SK-N-SH (cell line): Measurements from ENCODE around the gene CYP51A1. TPM values are rescaled to one million over a fixed set of nuclear protein-coding genes. Genes with fewer than 3 reads are reported as not detected.
"Not testable (repeated sequence)": the region's sequence is repeated elsewhere in the genome, so short reads cannot be mapped to it uniquely, and the experiment has no call there.

Source experiments
- CTCF ChIA-PET: fragments of 300-600, 350-600 bp; formaldehyde crosslinking; extraction: SDS; loops from one replicate; lab custom pipeline; 2021; lab: Yijun Ruan, JAX
- POLR2A ChIA-PET: fragments of 350-600 bp; sonication (Branson Sonifier 250); formaldehyde crosslinking; extraction: SDS; loops from one replicate; lab custom pipeline; 2020; ENCODE audit warnings: antibody characterized with exemption, inconsistent platforms; lab: Yijun Ruan, JAX
- DNase-seq: peaks from one replicate; pipeline ENCODE4 v3.0.0; 2012
- H2AFZ ChIP-seq: fragments of 200-600 bp; sonication (generic); 2 replicates; pipeline ENCODE4 v1.8.1; 2016; ENCODE audit warnings: antibody characterized with exemption, mild to moderate bottlenecking, low read depth
- H3F3A ChIP-seq: fragments of 200-600 bp; sonication (generic); replicated peaks from 2 replicates; pipeline ENCODE3; 2016; ENCODE audit warnings: antibody characterized with exemption, mild to moderate bottlenecking; ENCODE audit not compliant: insufficient read depth
- H3K27ac ChIP-seq, 2 experiments: fragments of 200-500 bp in 1 of 2; fragments of 200-600 bp in 1 of 2; sonication (Bioruptor generic) in 1 of 2; sonication (generic), shearing (Covaris generic) in 1 of 2; 2 replicates each; pipeline versions ENCODE4 v1.5.1 to v1.6.1; 2014 to 2016; ENCODE audit warnings: low read depth in 2 of 2, inconsistent platforms in 1 of 2, low read length in 1 of 2, mild to moderate bottlenecking in 1 of 2, mixed read lengths in 1 of 2
- H3K27me3 ChIP-seq: fragments of 200-600 bp; sonication (generic), shearing (Covaris generic); 2 replicates; pipeline ENCODE4 v1.6.1; 2016; ENCODE audit warnings: mixed run types; ENCODE audit not compliant: insufficient read depth
- H3K36me3 ChIP-seq, 2 experiments: fragments of 200-500 bp in 1 of 2; fragments of 200-600 bp in 1 of 2; sonication (Bioruptor generic) in 1 of 2; sonication (generic) in 1 of 2; replicated peaks in 1 of 2; 2 replicates each; pipeline versions ENCODE3 to v1.5.1; 2014 to 2016; ENCODE audit warnings: low read length in 1 of 2, mild to moderate bottlenecking in 1 of 2; ENCODE audit not compliant: insufficient read depth in 2 of 2, control insufficient read depth in 1 of 2
- H3K4me1 ChIP-seq, 2 experiments: fragments of 200-500 bp in 1 of 2; fragments of 200-600 bp in 1 of 2; sonication (Bioruptor generic) in 1 of 2; sonication (generic), shearing (Covaris generic) in 1 of 2; 2 replicates each; pipeline versions ENCODE4 v1.5.1 to v1.6.1; 2014 to 2016; ENCODE audit warnings: low read depth in 1 of 2, low read length in 1 of 2, mixed run types in 1 of 2; ENCODE audit not compliant: insufficient read depth in 2 of 2, control insufficient read depth in 1 of 2
- H3K4me2 ChIP-seq: fragments of 200-600 bp; sonication (generic), shearing (Covaris generic); 2 replicates; pipeline ENCODE4 v1.6.1; 2017; ENCODE audit warnings: mixed run types
- H3K4me3 ChIP-seq, 2 experiments: fragments of 200-500 bp in 1 of 2; fragments of 200-600 bp in 1 of 2; sonication (Bioruptor generic) in 1 of 2; sonication (generic), shearing (Covaris generic) in 1 of 2; 2 replicates each; pipeline versions ENCODE4 v1.5.1 to v1.8.1; 2014 to 2016; ENCODE audit warnings: low read depth in 2 of 2, inconsistent platforms in 1 of 2, low read length in 1 of 2, mild to moderate bottlenecking in 1 of 2, mixed read lengths in 1 of 2, moderate library complexity in 1 of 2
- H3K79me2 ChIP-seq: fragments of 200-600 bp; sonication (generic); 2 replicates; pipeline ENCODE4 v1.8.1; 2017; ENCODE audit warnings: mild to moderate bottlenecking; ENCODE audit not compliant: insufficient read depth
- H3K9ac ChIP-seq: fragments of 200-600 bp; sonication (generic); 2 replicates; pipeline ENCODE4 v1.6.1; 2017; ENCODE audit warnings: mixed run types
- H3K9me2 ChIP-seq: fragments of 200-600 bp; sonication (generic); 2 replicates; pipeline ENCODE4 v1.6.1; 2017; ENCODE audit warnings: mixed run types
- H3K9me3 ChIP-seq: fragments of 200-600 bp; sonication (generic); 2 replicates; pipeline ENCODE4 v1.6.1; 2017; ENCODE audit warnings: mixed run types, mild to moderate bottlenecking, moderate library complexity
- H4K20me1 ChIP-seq: fragments of 200-600 bp; sonication (generic); 2 replicates; pipeline ENCODE4 v1.6.1; 2017; ENCODE audit warnings: mild to moderate bottlenecking, mixed run types; ENCODE audit not compliant: insufficient read depth
- ELF1 ChIP-seq: IDR thresholded peaks from 2 replicates; pipeline ENCODE4 v1.4.0; 2012
- FOSL2 ChIP-seq: IDR thresholded peaks from 2 replicates; pipeline ENCODE4 v1.4.0; 2012; ENCODE audit warnings: low read depth, mild to moderate bottlenecking, moderate library complexity, borderline replicate concordance
- FOXJ3 ChIP-seq: sonication (generic); formaldehyde crosslinking; IDR thresholded peaks from 2 replicates; pipeline ENCODE4 v1.5.1; 2020; ENCODE audit warnings: mild to moderate bottlenecking, missing genetic modification reagents
- FOXM1 ChIP-seq: IDR thresholded peaks from 2 replicates; pipeline ENCODE4 v1.4.0; 2012; ENCODE audit warnings: low read depth, mild to moderate bottlenecking
- GABPA ChIP-seq: IDR thresholded peaks from 2 replicates; pipeline ENCODE4 v1.4.0; 2012; ENCODE audit warnings: low read depth, mild to moderate bottlenecking
- GATA2 ChIP-seq: sonication (generic); formaldehyde crosslinking; IDR thresholded peaks from 2 replicates; pipeline ENCODE4 v1.5.0; 2020; ENCODE audit warnings: mild to moderate bottlenecking, missing genetic modification reagents
- JUND ChIP-seq: IDR thresholded peaks from 2 replicates; pipeline ENCODE4 v1.4.0; 2012
- MAX ChIP-seq: IDR thresholded peaks from 2 replicates; pipeline ENCODE4 v1.4.0; 2012; ENCODE audit warnings: low read depth
- MEF2A ChIP-seq: IDR thresholded peaks from 2 replicates; pipeline ENCODE4 v1.4.0; 2012; ENCODE audit warnings: low read depth, borderline replicate concordance
- MXI1 ChIP-seq: IDR thresholded peaks from 2 replicates; pipeline ENCODE4 v1.6.1; 2012; ENCODE audit warnings: mild to moderate bottlenecking, low read depth, low read length, improper control_type of control experiment
- NRF1 ChIP-seq: IDR thresholded peaks from 2 replicates; pipeline ENCODE4 v1.6.1; 2012; ENCODE audit warnings: low read depth, mild to moderate bottlenecking, low read length
- POLR2AphosphoS5 ChIP-seq: IDR thresholded peaks from 2 replicates; pipeline ENCODE4 v1.6.1; 2012; ENCODE audit warnings: low read depth, low read length
- RAD21 ChIP-seq: IDR thresholded peaks from 2 replicates; pipeline ENCODE4 v1.6.1; 2012; ENCODE audit warnings: mild to moderate bottlenecking, low read length
- RCOR1 ChIP-seq: fragments of 150-350 bp; IDR thresholded peaks from 2 replicates; pipeline ENCODE4 v1.6.1; 2017; ENCODE audit warnings: antibody characterized with exemption, low read length
- RFX5 ChIP-seq: IDR thresholded peaks from 2 replicates; pipeline ENCODE4 v1.6.1; 2012; ENCODE audit warnings: mild to moderate bottlenecking, improper control_type of control experiment, low read length
- SIN3A ChIP-seq: IDR thresholded peaks from 2 replicates; pipeline ENCODE4 v1.6.1; 2012; ENCODE audit warnings: low read depth, mild to moderate bottlenecking, low read length, moderate library complexity, borderline replicate concordance
- SMC3 ChIP-seq: IDR thresholded peaks from 2 replicates; pipeline ENCODE4 v1.6.1; 2012; ENCODE audit warnings: low read depth, low read length, improper control_type of control experiment
- TAF1 ChIP-seq: IDR thresholded peaks from 2 replicates; pipeline ENCODE4 v1.6.1; 2012; ENCODE audit warnings: low read depth, mild to moderate bottlenecking, low read length, moderate library complexity, borderline replicate concordance
- TCF12 ChIP-seq: IDR thresholded peaks from 2 replicates; pipeline ENCODE4 v1.4.0; 2012
- YY1 ChIP-seq: IDR thresholded peaks from 2 replicates; pipeline ENCODE4 v1.4.0; 2012; ENCODE audit warnings: low read depth, mild to moderate bottlenecking
- WGBS: methylation state at CpG from one replicate; pipeline ENCODE4 v1.1.6; 2017; ENCODE audit warnings: low lambda C conversion rate; 5-methylcytosine and 5-hydroxymethylcytosine counted together
- polyA plus RNA-seq, 3 experiments: library from polyadenylated mRNA; depleted of rRNA; stranded (reverse); fragments of >200 nt; gene quantifications; 2 replicates each; pipeline ENCODE4 v1.2.3, GENCODE V29; 2012
- TF ChIP-seq, protein P1 (sequence below): IDR thresholded peaks from 2 replicates; pipeline ENCODE4 v1.6.1; 2012; ENCODE audit warnings: mild to moderate bottlenecking, low read depth, low read length, moderate library complexity
- TF ChIP-seq, protein P2 (sequence below): IDR thresholded peaks from 2 replicates; pipeline ENCODE4 v1.4.0; 2012; ENCODE audit warnings: low read depth, borderline replicate concordance

The CYP51A1 gene
- polyA plus RNA-seq, 1 of the 3 experiments (the other 2 are of a cell fraction) = 4.7 TPM

- POLR2A ChIA-PET = no interaction called here
- no peaks in the 10 kb centered on the region for H3K4me1 ChIP-seq
- H3K4me2 ChIP-seq = no peak overlapping the region
These were observed 42.1 kb downstream of the CYP51A1 start for GRCh38 chr7:92092210-92092609.

GRCh38 chr7:92088266-92088665, 46.0 kb downstream of the CYP51A1 start:
- TF ChIP-seq, protein P1, sequence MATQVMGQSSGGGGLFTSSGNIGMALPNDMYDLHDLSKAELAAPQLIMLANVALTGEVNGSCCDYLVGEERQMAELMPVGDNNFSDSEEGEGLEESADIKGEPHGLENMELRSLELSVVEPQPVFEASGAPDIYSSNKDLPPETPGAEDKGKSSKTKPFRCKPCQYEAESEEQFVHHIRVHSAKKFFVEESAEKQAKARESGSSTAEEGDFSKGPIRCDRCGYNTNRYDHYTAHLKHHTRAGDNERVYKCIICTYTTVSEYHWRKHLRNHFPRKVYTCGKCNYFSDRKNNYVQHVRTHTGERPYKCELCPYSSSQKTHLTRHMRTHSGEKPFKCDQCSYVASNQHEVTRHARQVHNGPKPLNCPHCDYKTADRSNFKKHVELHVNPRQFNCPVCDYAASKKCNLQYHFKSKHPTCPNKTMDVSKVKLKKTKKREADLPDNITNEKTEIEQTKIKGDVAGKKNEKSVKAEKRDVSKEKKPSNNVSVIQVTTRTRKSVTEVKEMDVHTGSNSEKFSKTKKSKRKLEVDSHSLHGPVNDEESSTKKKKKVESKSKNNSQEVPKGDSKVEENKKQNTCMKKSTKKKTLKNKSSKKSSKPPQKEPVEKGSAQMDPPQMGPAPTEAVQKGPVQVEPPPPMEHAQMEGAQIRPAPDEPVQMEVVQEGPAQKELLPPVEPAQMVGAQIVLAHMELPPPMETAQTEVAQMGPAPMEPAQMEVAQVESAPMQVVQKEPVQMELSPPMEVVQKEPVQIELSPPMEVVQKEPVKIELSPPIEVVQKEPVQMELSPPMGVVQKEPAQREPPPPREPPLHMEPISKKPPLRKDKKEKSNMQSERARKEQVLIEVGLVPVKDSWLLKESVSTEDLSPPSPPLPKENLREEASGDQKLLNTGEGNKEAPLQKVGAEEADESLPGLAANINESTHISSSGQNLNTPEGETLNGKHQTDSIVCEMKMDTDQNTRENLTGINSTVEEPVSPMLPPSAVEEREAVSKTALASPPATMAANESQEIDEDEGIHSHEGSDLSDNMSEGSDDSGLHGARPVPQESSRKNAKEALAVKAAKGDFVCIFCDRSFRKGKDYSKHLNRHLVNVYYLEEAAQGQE = no peak
- TF ChIP-seq MEF2A (no peak), FOSL2 (no peak), RAD21 (no peak), TAF1 (no peak), RFX5 (no peak), TCF12 (no peak), SIN3A (no peak), NRF1 (no peak), FOXJ3 (no peak), ELF1 (no peak), MAX (no peak), YY1 (no peak)
- TF ChIP-seq, protein P2, sequence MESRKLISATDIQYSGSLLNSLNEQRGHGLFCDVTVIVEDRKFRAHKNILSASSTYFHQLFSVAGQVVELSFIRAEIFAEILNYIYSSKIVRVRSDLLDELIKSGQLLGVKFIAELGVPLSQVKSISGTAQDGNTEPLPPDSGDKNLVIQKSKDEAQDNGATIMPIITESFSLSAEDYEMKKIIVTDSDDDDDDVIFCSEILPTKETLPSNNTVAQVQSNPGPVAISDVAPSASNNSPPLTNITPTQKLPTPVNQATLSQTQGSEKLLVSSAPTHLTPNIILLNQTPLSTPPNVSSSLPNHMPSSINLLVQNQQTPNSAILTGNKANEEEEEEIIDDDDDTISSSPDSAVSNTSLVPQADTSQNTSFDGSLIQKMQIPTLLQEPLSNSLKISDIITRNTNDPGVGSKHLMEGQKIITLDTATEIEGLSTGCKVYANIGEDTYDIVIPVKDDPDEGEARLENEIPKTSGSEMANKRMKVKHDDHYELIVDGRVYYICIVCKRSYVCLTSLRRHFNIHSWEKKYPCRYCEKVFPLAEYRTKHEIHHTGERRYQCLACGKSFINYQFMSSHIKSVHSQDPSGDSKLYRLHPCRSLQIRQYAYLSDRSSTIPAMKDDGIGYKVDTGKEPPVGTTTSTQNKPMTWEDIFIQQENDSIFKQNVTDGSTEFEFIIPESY = no peak
- peaks cover 73 to 96% of the 10 kb centered on the region in 2 experiments for H3K36me3 ChIP-seq
- CTCF ChIA-PET = interaction anchor here (1.0 kb wide), 1 partner anchor 8 kb away, joined by 3 read pairs; no protein-coding TSS in a partner anchor
- H3K9me3 ChIP-seq = no peaks in the 10 kb centered on the region; the same call in 1 of the 2 replicates
- H3K9ac ChIP-seq = no peak overlapping the region
- 94% methylated on average over 1 of the region's 1 CpG for WGBS
- H3K27ac ChIP-seq = no peak overlapping the region
- H3F3A ChIP-seq = peaks cover 8% of the 10 kb centered on the region
- no peak overlapping the region for H2AFZ ChIP-seq
- H3K79me2 ChIP-seq = no peaks in the 10 kb centered on the region
- no peaks in the 10 kb centered on the region for H3K9me2 ChIP-seq
- no peak overlapping the region for H3K4me3 ChIP-seq
- no peak for DNase-seq
- POLR2A ChIA-PET = no interaction called here
- no peaks in the 10 kb centered on the region for H4K20me1 ChIP-seq
- no peaks in the 10 kb centered on the region for H3K4me1 ChIP-seq
- no peaks in the 10 kb centered on the region for H3K27me3 ChIP-seq
- H3K4me2 ChIP-seq = no peak overlapping the region

More at GRCh38 chr7:92092210-92092609, 42.1 kb downstream of the CYP51A1 start:
- 95% methylated on average over 1 of the region's 1 CpG for WGBS
- H3K9me2 ChIP-seq = no peaks in the 10 kb centered on the region
- no peaks in the 10 kb centered on the region for H3K27me3 ChIP-seq
- no peaks in the 10 kb centered on the region for H3K79me2 ChIP-seq
- TF ChIP-seq FOXM1 (no peak), SMC3 (no peak), RCOR1 (no peak), GABPA (no peak), MXI1 (no peak), YY1 (no peak), NRF1 (no peak), JUND (no peak), GATA2 (CRISPR knock-in tag) (no peak), POLR2AphosphoS5 (no peak)
- H2AFZ ChIP-seq = no peak overlapping the region
- H3K9ac ChIP-seq = no peak overlapping the region
- H3K4me3 ChIP-seq = no peak overlapping the region
- no peak overlapping the region for H3K27ac ChIP-seq
- no peaks in the 10 kb centered on the region for H4K20me1 ChIP-seq
- H3K9me3 ChIP-seq = no peaks in the 10 kb centered on the region
- peaks cover 8% of the 10 kb centered on the region for H3F3A ChIP-seq
- CTCF ChIA-PET = interaction anchor here (1.0 to 1.4 kb wide), 5 partner anchors 9 to 262 kb away, joined by 3 to 5 read pairs (median 4); no protein-coding TSS in a partner anchor
- peaks cover 65 to 88% of the 10 kb centered on the region in 2 experiments for H3K36me3 ChIP-seq
- DNase-seq = no peak

DNA sequence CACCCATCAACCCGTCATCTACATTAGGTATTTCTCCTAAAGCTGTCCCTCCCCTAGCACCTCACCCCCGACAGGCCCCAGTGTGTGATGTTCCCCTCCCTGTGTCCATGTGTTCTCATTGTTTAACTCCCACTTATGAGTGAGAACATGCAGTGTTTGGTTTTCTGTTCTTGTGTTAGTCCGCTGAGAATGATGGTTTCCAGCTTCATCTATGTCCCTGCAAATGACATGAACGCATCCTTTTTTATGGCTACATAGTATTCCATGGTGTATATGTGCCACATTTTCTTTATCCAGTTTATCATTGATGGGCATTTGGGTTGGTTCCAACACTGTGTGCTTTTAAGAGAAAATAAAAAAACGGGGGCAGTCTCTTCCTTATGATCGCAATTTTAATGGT, 50.4 kb downstream of the CYP51A1 start:
- H3K9me2 ChIP-seq, H3K4me3 ChIP-seq, H3K27ac ChIP-seq, H3K9me3 ChIP-seq, DNase-seq, CTCF ChIA-PET, H4K20me1 ChIP-seq, H3K4me1 ChIP-seq, H3K9ac ChIP-seq, H3K79me2 ChIP-seq, H3K4me2 ChIP-seq, H3F3A ChIP-seq, POLR2A ChIA-PET, H3K27me3 ChIP-seq, H2AFZ ChIP-seq: not testable (repeated sequence)
- 95% methylated on average over 6 of the region's 6 CpGs for WGBS
- H3K36me3 ChIP-seq = peaks cover 73 to 95% of the 10 kb centered on the region in 2 experiments
